GM21381 (cell line): Measurements from ENCODE around the gene NCAPH2.
"Not testable (repeated sequence)": the region's sequence is repeated elsewhere in the genome, so short reads cannot be mapped to it uniquely, and the experiment has no call there.

Source experiments
- ATAC-seq: cut with Tn5 transposase; IDR thresholded peaks from one replicate; pipeline ENCODE4 v1.9.1; 2021; ENCODE audit warnings: mild to moderate bottlenecking, moderate library complexity; ENCODE audit not compliant: unreplicated experiment

NCAPH2 gene

GRCh38 chr22:50528682-50529415 is 20.8 kb downstream of the NCAPH2 start:
- ATAC-seq = no peak

DNA sequence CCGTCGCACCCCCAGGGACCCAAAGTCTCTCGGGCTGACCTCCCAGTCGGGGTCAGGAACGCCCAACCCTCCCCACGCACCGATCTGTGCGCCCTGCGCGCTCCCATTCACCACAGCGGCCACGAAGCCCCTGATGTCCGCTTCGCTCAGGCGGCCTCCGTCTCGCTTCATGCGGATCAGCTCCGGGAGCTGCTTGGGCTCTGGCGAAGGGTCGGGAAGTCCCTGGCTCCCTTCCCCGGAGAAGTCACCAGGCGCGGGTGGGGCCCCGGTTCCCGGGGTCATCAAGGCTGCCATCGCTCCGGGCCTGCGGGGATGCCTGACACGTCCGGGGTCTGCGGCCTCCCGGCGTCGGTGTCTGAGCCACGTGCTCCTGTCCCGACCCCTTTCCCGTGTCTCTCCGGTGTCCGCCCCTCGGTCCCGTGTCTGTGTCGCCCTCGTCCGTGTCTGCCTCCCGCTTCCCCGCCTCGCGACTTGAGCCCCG is 21.4 kb downstream of the NCAPH2 start:
- no peak for ATAC-seq

GRCh38 chr22:50529897-50530579 is 22.0 kb downstream of the NCAPH2 start, which contains the start of gene TYMP:
TSS of gene TYMP (minus strand) at chr22:50530012. CDS start at chr22:50529709, 303 bp downstream.
- ATAC-seq = no peak

DNA sequence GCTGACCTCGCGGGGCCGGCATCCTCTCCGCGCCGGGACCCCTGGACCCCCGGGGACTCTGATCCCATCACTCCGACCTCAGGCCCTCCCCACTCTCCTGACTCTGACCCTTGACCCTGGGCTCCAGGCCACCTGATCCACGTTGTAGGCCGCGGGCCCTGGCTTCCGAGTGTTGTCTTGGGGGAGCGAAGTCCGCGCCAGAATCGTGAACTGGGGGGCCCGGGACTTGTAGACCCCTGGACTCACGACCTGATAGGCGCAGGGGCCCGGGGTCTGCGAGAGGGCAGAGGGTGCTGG is 22.5 kb downstream of the NCAPH2 start:
- no peak for ATAC-seq

DNA sequence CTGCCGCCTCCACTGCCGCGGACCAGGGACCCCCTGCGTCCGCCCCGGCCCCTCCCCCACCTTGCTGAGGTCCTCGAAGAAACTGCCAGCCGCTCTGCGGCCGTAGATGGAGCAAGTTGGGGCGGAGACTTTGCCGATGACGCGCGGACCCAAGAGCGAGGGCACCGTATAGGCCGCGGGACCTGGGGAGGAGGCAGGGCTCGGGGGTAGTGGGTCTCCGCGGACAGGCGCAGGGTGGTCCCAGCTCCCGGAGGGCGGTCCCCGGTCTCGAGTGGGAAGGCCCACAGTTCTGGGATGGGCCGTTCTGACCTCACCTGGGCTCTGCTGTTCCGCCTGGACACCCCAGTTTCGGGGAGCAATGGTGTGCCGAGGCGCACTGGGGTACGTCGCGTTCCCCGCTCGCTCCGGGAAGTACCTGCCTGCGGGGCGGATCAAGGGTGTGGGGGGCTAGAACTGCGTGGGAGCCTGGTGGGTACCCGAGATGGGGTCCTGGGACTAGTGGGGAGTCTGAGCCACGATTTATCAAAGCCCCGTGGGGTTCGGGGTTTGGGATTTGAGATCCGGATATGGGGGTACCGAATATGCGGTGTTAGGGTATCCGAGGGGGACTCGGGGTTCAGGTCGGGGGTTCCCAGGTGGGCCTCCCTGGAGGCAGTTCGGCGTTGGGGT is 23.0 kb downstream of the NCAPH2 start:
- no peak for ATAC-seq

GRCh38 chr22:50531546-50531961 is 23.5 kb downstream of the NCAPH2 start:
- no peak for ATAC-seq

DNA sequence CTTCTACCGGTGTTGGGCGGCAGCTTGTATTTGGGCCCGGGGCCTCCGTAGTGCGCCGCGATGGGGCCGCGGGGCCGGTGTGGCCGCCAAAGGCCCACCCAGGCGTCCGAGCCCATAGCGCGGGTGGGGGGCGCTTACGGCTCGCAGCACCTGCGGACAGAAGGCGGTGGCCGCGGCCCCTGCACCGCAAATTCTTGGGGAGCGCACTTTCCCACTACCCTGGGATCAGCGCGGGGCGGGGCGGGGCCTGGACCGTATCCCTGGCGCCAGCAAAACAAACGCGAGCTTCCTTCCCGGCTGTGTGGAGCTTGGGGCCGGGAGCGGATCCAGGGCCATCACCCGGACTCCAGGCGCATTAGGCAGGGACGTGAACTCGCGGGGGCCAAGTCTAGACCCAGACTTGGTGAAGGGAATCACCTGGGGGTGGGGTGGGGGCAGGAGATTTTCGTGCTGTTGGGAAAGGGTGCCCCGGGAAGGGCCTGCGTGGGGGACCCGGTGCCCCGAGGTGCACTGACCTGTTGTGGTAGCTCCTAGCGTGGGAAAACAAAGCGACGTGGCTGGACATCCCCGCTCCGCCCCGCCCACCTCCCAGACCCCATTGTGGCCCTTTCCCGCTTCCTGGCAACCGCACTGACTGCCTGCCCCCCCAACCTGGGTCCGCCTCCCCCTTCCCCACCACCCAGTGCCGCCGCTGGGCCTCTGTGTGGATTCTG is 24.1 kb downstream of the NCAPH2 start:
- no peak for ATAC-seq

- no peak for ATAC-seq
Measured at GRCh38 chr22:50532824-50533796, 25.1 kb downstream of the NCAPH2 start.

GRCh38 chr22:50533856-50534711 is 26.1 kb downstream of the NCAPH2 start:
- ATAC-seq = not testable (repeated sequence)

GRCh38 chr22:50535113-50535512 is 27.1 kb downstream of the NCAPH2 start:
- no peak for ATAC-seq

DNA sequence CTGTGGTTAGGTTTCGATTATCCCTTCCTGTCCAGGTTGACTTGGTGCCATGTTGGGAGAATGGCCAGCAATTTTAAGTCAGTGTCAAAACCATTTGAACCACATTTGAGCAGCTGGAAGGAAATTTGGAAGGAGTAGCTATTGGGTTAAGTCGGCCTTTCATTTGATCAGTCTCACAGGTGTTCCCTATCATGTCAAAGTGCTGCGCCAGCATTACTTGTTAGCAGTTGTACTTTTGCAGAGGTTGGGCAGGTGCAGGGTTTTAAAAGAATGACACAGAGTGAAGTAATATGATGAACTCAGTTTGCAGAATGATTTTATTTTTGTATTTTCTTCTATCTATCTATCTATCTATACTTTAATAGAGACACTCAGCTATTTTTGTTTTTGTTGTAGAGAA is 28.2 kb downstream of the NCAPH2 start:
- ATAC-seq = no peak

- no peak for ATAC-seq
Measured at GRCh38 chr22:50537765-50538164, 29.7 kb downstream of the NCAPH2 start.

DNA sequence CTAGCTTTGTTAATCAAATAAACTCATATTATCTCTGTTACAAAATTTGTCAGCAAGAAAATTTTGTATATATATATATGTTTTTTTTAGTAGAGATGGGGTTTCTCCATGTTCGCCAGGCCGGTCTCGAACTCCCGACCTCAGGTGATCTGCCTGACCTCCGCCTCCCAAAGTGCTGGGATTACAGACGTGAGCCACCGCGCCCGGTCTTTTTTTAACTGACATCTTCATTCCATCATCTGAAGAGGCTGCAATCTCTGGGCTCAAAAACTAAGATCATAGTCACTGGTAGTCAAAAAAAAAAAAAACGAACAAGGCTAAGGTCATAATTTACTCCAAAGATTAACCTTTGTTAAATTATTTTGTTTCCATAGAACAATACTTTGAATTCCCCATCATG is 32.4 kb downstream of the NCAPH2 start:
- ATAC-seq = no peak

- not testable (repeated sequence) for ATAC-seq
Measured at GRCh38 chr22:50541667-50542026, 33.6 kb downstream of the NCAPH2 start.

- no peak for ATAC-seq
Measured at GRCh38 chr22:50542416-50542927, 34.4 kb downstream of the NCAPH2 start.

- no peak for ATAC-seq
Measured at GRCh38 chr22:50544078-50544745, 36.2 kb downstream of the NCAPH2 start.

DNA sequence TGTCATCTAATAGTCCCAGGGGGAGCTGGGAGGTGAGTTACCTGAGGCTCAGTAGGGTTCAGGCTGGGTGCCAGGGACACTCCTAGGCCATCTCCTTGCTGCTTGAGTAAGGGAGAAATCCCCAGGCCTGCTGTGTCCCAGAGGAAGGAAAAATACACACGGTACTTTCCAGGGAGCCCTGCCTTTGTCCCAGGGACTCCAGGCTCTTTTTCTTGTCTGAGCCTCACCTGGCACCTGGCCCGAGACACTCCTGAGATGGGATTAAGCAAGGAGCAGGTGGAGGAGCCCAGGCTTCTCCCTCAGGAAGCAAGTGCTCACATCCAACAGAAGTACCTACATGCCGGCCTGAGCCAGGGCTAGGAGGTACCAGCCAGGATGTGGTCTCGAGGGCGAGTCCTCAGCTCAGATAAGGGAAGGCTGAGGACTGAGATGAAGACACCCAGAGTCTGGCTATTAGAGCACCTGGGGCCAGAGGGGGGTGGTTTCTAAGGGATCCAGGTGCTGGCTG is 36.8 kb downstream of the NCAPH2 start:
- ATAC-seq = no peak
